K562 (cell line): ENCODE results near the gene HOXB1. TPM values are rescaled to one million over a fixed set of nuclear protein-coding genes. Genes with fewer than 3 reads are reported as not detected.
A peak's percentile ranks its signal among the peaks of the same experiment; 100 is the strongest.

Experiments used
- ARHGAP35 ChIP-seq: fragments of 450-650 bp; IDR thresholded peaks from 2 replicates; pipeline ENCODE4 v1.6.1; 2018; ENCODE audit not compliant: partially characterized antibody
- ARID2 ChIP-seq: fragments of 450-650 bp; IDR thresholded peaks from 2 replicates; pipeline ENCODE4 v1.6.1; 2017; ENCODE audit warnings: antibody characterized with exemption, mild to moderate bottlenecking
- DACH1 ChIP-seq: fragments of 450-650 bp; IDR thresholded peaks from 2 replicates; pipeline ENCODE4 v1.6.1; 2018; ENCODE audit not compliant: partially characterized antibody
- EHMT2 ChIP-seq: fragments of 450-650 bp; IDR thresholded peaks from 2 replicates; pipeline ENCODE4 v1.6.1; 2018; ENCODE audit warnings: antibody characterized with exemption
- ETV1 ChIP-seq: fragments of 450-650 bp; conservative IDR thresholded peaks from 2 replicates; pipeline ENCODE4 v1.6.1; 2016; ENCODE audit warnings: missing genetic modification characterization, control low read depth, low read depth, missing compliant biosample characterization
- HDAC2 ChIP-seq: fragments of 450-650 bp; IDR thresholded peaks from 2 replicates; pipeline ENCODE4 v1.6.1; 2016; ENCODE audit warnings: mild to moderate bottlenecking
- LEF1 ChIP-seq: fragments of 450-650 bp; IDR thresholded peaks from 2 replicates; pipeline ENCODE4 v1.6.1; 2016; ENCODE audit warnings: mild to moderate bottlenecking
- MBD2 ChIP-seq: sonication (generic); IDR thresholded peaks from 2 replicates; pipeline ENCODE4 v1.6.1; 2016; ENCODE audit warnings: low read depth, borderline replicate concordance
- NCOA1 ChIP-seq: fragments of 450-650 bp; IDR thresholded peaks from 2 replicates; pipeline ENCODE4 v1.6.1; 2016; ENCODE audit warnings: low read depth
- NFIX ChIP-seq: fragments of 250-450 bp; sonication (Bioruptor Pico); IDR thresholded peaks from 2 replicates; pipeline ENCODE4 v1.4.0; 2020; ENCODE audit warnings: low read depth, mild to moderate bottlenecking, moderate library complexity
- OTX1 ChIP-seq: fragments of 450-650 bp; formaldehyde crosslinking; IDR thresholded peaks from 2 replicates; pipeline ENCODE4 v1.4.0; 2022; ENCODE audit warnings: mild to moderate bottlenecking
- PURB ChIP-seq: sonication (generic); formaldehyde crosslinking; IDR thresholded peaks from 2 replicates; pipeline ENCODE4 v1.9.0; 2021; ENCODE audit warnings: low read depth, mild to moderate bottlenecking, missing genetic modification reagents
- PYGO2 ChIP-seq: fragments of 450-650 bp; IDR thresholded peaks from 2 replicates; pipeline ENCODE4 v1.6.1; 2016; ENCODE audit warnings: mild to moderate bottlenecking, missing genetic modification characterization, moderate library complexity, missing compliant biosample characterization
- SMAD4 ChIP-seq: fragments of 250-450 bp; sonication (Bioruptor Pico); conservative IDR thresholded peaks from 2 replicates; pipeline ENCODE4 v1.8.0; 2021; ENCODE audit warnings: inconsistent platforms, mild to moderate bottlenecking, moderate library complexity
- SP1 ChIP-seq: sonication (generic); formaldehyde crosslinking; IDR thresholded peaks from 2 replicates; pipeline ENCODE4 v1.8.1; 2022; ENCODE audit warnings: mild to moderate bottlenecking, missing genetic modification reagents
- TAF1 ChIP-seq: IDR thresholded peaks from 2 replicates; pipeline ENCODE4 v1.6.1; 2011; ENCODE audit warnings: mild to moderate bottlenecking, low read length, moderate library complexity; ENCODE audit not compliant: insufficient read depth, control insufficient read depth, severe bottlenecking; ENCODE audit errors: extremely low read depth
- TARDBP ChIP-seq: fragments of 450-650 bp; IDR thresholded peaks from 2 replicates; pipeline ENCODE4 v1.6.1; 2016
- ZNF175 ChIP-seq: fragments of 200-800 bp; sonication (Bioruptor generic); IDR thresholded peaks from 2 replicates; pipeline ENCODE4 v1.6.1; 2016; ENCODE audit warnings: low read depth, mild to moderate bottlenecking, missing genetic modification characterization, missing compliant biosample characterization
- polyA plus RNA-seq, 8 experiments: library from polyadenylated mRNA; depleted of rRNA in 4 of 8; stranded (reverse) in 5 of 8; unstranded in 3 of 8; fragments of >200 nt; fragmentation: Nextera tagmentation in 2 of 8; fragmentation: Illumina TruSeq in 1 of 8; extraction: Ambion mirVana in 2 of 8; extraction: Trizol in 1 of 8; gene quantifications; 2 replicates each; pipeline versions ENCODE4 v1.2.1 to v1.2.3, GENCODE V29; 2011 to 2014; ENCODE audit warnings: inconsistent platforms in 1 of 8, missing spikeins in 1 of 8
- total RNA-seq, 7 experiments: library from RNA; depleted of rRNA in 6 of 7; stranded (reverse); fragments of >200 nt in 6 of 7; fragmentation: Illumina TruSeq in 2 of 7; extraction: Trizol in 2 of 7; gene quantifications; 2 replicates each; pipeline versions ENCODE4 v1.2.1 to v1.2.3, GENCODE V29; 2011 to 2021; ENCODE audit warnings: low replicate concordance in 1 of 7
- TF ChIP-seq, protein P1 (sequence below), 2 experiments: IDR thresholded peaks in 1 of 2; conservative IDR thresholded peaks in 1 of 2; 2 replicates each; pipeline ENCODE4 v1.6.1; 2016; ENCODE audit warnings: low read depth in 2 of 2, mild to moderate bottlenecking in 1 of 2, missing compliant biosample characterization in 1 of 2, missing genetic modification characterization in 1 of 2, moderate library complexity in 1 of 2
- TF ChIP-seq, protein P2 (sequence below), 3 experiments: fragments of 200-800 bp in 1 of 3; sonication (Bioruptor generic) in 1 of 3; sonication (generic) in 1 of 3; formaldehyde crosslinking in 1 of 3; IDR thresholded peaks; 2 replicates each; pipeline versions ENCODE4 v1.6.1 to v1.8.0; 2016 to 2022; ENCODE audit warnings: mild to moderate bottlenecking in 2 of 3, missing compliant biosample characterization in 2 of 3, missing genetic modification characterization in 2 of 3, missing genetic modification reagents in 1 of 3

The HOXB1 gene
- total and polyA plus RNA-seq, 9 of the 15 experiments (the other 6 are each of a cell fraction or from before 2014, with no cell fraction given) = 0.04 TPM; not detected in 8

DNA sequence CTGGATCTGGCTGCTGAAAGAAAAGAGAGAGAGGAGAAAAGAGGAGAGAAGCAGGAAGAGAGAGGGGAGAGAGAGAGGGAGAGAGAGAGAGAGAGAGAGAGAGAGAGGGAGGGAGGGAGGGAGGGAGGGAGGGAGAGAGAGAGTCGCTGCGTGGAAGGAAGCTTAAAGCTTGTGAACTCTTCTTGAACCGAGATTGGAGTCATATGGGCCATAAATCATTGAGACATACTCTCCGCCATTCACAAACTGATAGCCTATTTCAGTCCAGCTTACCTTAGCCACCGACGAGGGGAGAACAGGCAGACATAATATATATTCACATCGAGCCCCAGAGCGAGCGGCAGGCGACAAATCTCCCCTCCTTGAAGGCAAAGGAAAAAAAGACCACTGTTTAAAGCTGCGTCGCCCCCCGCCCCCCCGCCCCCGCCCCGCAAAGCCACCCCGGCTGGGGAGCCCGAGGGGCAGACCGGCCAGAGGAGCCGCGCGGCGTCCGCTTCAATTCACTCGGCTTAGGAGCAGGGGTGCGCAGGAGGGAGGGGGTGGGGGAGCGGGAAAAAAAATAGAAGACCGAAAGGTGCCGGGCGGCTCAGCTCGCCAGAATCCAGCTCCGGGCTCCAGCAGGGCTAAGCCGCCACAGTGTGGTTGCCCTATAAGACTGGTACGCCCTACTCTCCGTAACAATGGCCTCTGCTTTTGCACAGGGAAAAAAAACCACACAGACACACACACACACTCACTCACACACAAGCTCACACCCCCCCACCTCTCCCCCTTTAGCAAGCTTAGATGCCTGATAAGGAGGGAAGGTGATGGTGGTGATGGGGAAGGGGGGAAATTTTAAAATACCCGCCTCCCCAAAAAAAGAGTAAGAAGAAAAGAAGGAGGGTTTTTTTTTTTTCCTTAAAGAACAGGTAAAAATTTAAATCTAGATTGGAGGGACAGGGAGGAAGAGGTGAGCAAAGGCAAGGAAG is 24.7 kb upstream of the HOXB1 start (continued):
- TF ChIP-seq EHMT2 (peak; percentile 55; the same call in 1 of the 2 replicates), SP1 (peak; percentile 32; the same call in 1 of the 2 replicates), LEF1 (peak; percentile 62), TARDBP (0 out of 2 replicates have a peak, but pooled peaks have one; percentile 35), DACH1 (peak; percentile 47), PURB (CRISPR knock-in tag) (no peak), NCOA1 (peak; percentile 65), MBD2 (peak; percentile 42; the same call in 1 of the 2 replicates), ETV1 (tag) (peak; percentile 59), OTX1 (CRISPR knock-in tag) (peak; percentile 91), HDAC2 (peak; percentile 30; the same call in 1 of the 2 replicates), TAF1 (peak; percentile 81), ZNF175 (CRISPR knock-in tag) (peak; percentile 60; the same call in 1 of the 2 replicates), SMAD4 (CRISPR knock-in tag) (peak; percentile 19; the same call in 1 of the 2 replicates), PYGO2 (tag) (peak; percentile 71; the same call in 1 of the 2 replicates), ARHGAP35 (peak; percentile 68), ARID2 (0 out of 2 replicates have a peak, but pooled peaks have one; percentile 30), NFIX (CRISPR knock-in tag) (no peak)
- TF ChIP-seq, protein P1, sequence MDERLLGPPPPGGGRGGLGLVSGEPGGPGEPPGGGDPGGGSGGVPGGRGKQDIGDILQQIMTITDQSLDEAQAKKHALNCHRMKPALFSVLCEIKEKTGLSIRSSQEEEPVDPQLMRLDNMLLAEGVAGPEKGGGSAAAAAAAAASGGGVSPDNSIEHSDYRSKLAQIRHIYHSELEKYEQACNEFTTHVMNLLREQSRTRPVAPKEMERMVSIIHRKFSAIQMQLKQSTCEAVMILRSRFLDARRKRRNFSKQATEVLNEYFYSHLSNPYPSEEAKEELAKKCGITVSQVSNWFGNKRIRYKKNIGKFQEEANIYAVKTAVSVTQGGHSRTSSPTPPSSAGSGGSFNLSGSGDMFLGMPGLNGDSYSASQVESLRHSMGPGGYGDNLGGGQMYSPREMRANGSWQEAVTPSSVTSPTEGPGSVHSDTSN (CRISPR knock-in tag; IDR thresholded peaks at IDR 0.05; ENCODE audit: low read depth) = peak; percentile 84
- TF ChIP-seq, protein P1 (tag; conservative IDR thresholded peaks at IDR 0.05; ENCODE audit: low read depth) = peak; percentile 98
- TF ChIP-seq, protein P2, sequence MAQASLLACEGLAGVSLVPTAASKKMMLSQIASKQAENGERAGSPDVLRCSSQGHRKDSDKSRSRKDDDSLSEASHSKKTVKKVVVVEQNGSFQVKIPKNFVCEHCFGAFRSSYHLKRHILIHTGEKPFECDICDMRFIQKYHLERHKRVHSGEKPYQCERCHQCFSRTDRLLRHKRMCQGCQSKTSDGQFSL (CRISPR knock-in tag; IDR thresholded peaks at IDR 0.05) = peak; percentile 56; the same call in 1 of the 2 replicates
- TF ChIP-seq, protein P2 (tag; IDR thresholded peaks at IDR 0.05) = peak in 1 of 2 experiments; percentile 56; a peak in 2 of 4 replicates
